Stomach (tissue), 9 donors: ENCODE results near the gene DLGAP1. TPM values are rescaled to one million over a fixed set of nuclear protein-coding genes. Genes with fewer than 3 reads are reported as not detected.

Source experiments
- DNase-seq, 2 donors: peaks; one replicate each; pipeline versions ENCODE4 v3.0.0 to v3.0.0-alpha.2; 2013 to 2019
- H3K27ac ChIP-seq, 5 donors: fragments of 200-600 bp in 4 of 5; sonication (generic) in 4 of 5; one replicate each; pipeline ENCODE4 v1.5.1; 2013 to 2019; ENCODE audit warnings: mild to moderate bottlenecking in 1 of 5, moderate library complexity in 1 of 5
- H3K27me3 ChIP-seq, 3 donors: fragments of 200-600 bp; sonication (generic); one replicate each; pipeline ENCODE4 v1.5.1; 2017 to 2019; ENCODE audit warnings: mixed run types in 1 of 3
- H3K36me3 ChIP-seq, 4 donors: fragments of 200-600 bp; sonication (generic); 1 replicate in 3 of 4; 2 replicates in 1 of 4; pipeline ENCODE4 v1.5.1; 2016 to 2019
- H3K4me1 ChIP-seq, 4 donors: fragments of 200-600 bp; sonication (generic); one replicate each; pipeline ENCODE4 v1.5.1; 2016 to 2019
- H3K4me3 ChIP-seq, 4 donors: fragments of 200-600 bp; sonication (generic) in 3 of 4; one replicate each; pipeline ENCODE4 v1.5.1; 2016 to 2019; ENCODE audit warnings: mild to moderate bottlenecking in 1 of 4
- H3K9me3 ChIP-seq, 4 donors: fragments of 200-600 bp; sonication (generic); one replicate each; pipeline ENCODE4 v1.5.1; 2016 to 2019
- EP300 ChIP-seq: sonication (generic); formaldehyde crosslinking; IDR thresholded peaks from one replicate; pipeline ENCODE4 v1.6.1; 2017; ENCODE audit warnings: antibody characterized with exemption
- POLR2A ChIP-seq, 4 donors: fragments of 450-650 bp; IDR thresholded peaks; one replicate each; pipeline ENCODE4 v1.6.1; 2016; ENCODE audit warnings: antibody characterized with exemption in 4 of 4, control low read depth in 2 of 4, mild to moderate bottlenecking in 1 of 4, moderate library complexity in 1 of 4
- POLR2AphosphoS5 ChIP-seq, 3 donors: sonication (generic); formaldehyde crosslinking; IDR thresholded peaks; one replicate each; pipeline ENCODE4 v1.6.1; 2016; ENCODE audit warnings: antibody characterized with exemption in 3 of 3
- WGBS, 5 donors: extraction: QIAGEN DNeasy Blood & Tissue Kit in 3 of 5; methylation state at CpG; one replicate each; pipeline versions ENCODE4 v1.1.5 to v1.1.7; 2013 to 2018; 5-methylcytosine and 5-hydroxymethylcytosine counted together
- intact Hi-C: fragments of 100-400 bp; cut with DNase I; formaldehyde crosslinking; loops from one replicate; pipeline ENCODE4 v1.15.1; 2023; ENCODE audit warnings: low total_unique reads
- polyA plus RNA-seq, 3 donors: library from polyadenylated mRNA; stranded (reverse); fragments of 200-250 nt; gene quantifications; one replicate each; pipeline ENCODE4 v1.2.3, GENCODE V29; 2013
- total RNA-seq, 5 donors: library from RNA; depleted of rRNA; stranded (reverse); fragments of >200 nt; gene quantifications; one replicate each; pipeline versions ENCODE4 v1.1.0 to v1.2.3, GENCODE V29; 2014 to 2016
- TF ChIP-seq, protein P1 (sequence below), 7 experiments: fragments of 450-650 bp in 4 of 7; fragments of 200-600 bp in 3 of 7; sonication (generic) in 3 of 7; IDR thresholded peaks; one replicate each; pipeline ENCODE4 v1.5.1; 2016 to 2019; ENCODE audit warnings: antibody characterized with exemption in 7 of 7, control low read depth in 2 of 7, mild to moderate bottlenecking in 1 of 7
- donor health status: healthy with polysubstance abuse.
- donor health status: Bipolar disorder and iron deficiency.
- donor health status: healthy.

DLGAP1 gene
- total and polyA plus RNA-seq, 8 donors = 0.06 to 7.0 (median 1.3) TPM; not detected in 1

GRCh38 chr18:3875961-3876360 lies 579.1 kb downstream of the DLGAP1 start:
- DNase-seq = no peak
- H3K27me3 ChIP-seq = peaks cover 0 to 12% (median 0%) of the 10 kb centered on the region in 3 donors
- no peak overlapping the region for H3K27ac ChIP-seq
- H3K4me3 ChIP-seq = no peak overlapping the region
- intact Hi-C loops = loop anchor here (10.0 kb wide), 2 partner anchors 119 to 181 kb away; no protein-coding TSS in a partner anchor
- TF ChIP-seq EP300 = no peak
- no peak for TF ChIP-seq POLR2AphosphoS5 (IDR thresholded peaks at IDR 0.05)
- no peak for TF ChIP-seq POLR2A (IDR thresholded peaks at IDR 0.05)
- TF ChIP-seq, protein P1, sequence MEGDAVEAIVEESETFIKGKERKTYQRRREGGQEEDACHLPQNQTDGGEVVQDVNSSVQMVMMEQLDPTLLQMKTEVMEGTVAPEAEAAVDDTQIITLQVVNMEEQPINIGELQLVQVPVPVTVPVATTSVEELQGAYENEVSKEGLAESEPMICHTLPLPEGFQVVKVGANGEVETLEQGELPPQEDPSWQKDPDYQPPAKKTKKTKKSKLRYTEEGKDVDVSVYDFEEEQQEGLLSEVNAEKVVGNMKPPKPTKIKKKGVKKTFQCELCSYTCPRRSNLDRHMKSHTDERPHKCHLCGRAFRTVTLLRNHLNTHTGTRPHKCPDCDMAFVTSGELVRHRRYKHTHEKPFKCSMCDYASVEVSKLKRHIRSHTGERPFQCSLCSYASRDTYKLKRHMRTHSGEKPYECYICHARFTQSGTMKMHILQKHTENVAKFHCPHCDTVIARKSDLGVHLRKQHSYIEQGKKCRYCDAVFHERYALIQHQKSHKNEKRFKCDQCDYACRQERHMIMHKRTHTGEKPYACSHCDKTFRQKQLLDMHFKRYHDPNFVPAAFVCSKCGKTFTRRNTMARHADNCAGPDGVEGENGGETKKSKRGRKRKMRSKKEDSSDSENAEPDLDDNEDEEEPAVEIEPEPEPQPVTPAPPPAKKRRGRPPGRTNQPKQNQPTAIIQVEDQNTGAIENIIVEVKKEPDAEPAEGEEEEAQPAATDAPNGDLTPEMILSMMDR (IDR thresholded peaks at IDR 0.05) = no peak
- H3K4me1 ChIP-seq = no peaks in the 10 kb centered on the region
- WGBS, 5 donors = 42 to 59% (median 50%) methylated on average over 2 of the region's 2 CpGs
- H3K9me3 ChIP-seq = no peaks in the 10 kb centered on the region
- H3K36me3 ChIP-seq = no peaks in the 10 kb centered on the region

- no peak overlapping the region for H3K27ac ChIP-seq
- no peaks in the 10 kb centered on the region for H3K4me1 ChIP-seq
- no peak for DNase-seq
- H3K36me3 ChIP-seq = no peaks in the 10 kb centered on the region
- WGBS, 5 donors = 48 to 70% (median 64%) methylated on average over 2 of the region's 2 CpGs
- H3K4me3 ChIP-seq = no peak overlapping the region
- TF ChIP-seq POLR2A (IDR thresholded peaks at IDR 0.05) (no peak), POLR2AphosphoS5 (IDR thresholded peaks at IDR 0.05) (no peak), EP300 (no peak)
- TF ChIP-seq, protein P1 (IDR thresholded peaks at IDR 0.05) = no peak
- H3K27me3 ChIP-seq = peaks cover 0 to 12% (median 0%) of the 10 kb centered on the region in 3 donors
- intact Hi-C loops = loop anchor here (10.0 kb wide), 2 partner anchors 119 to 181 kb away; no protein-coding TSS in a partner anchor
- no peaks in the 10 kb centered on the region for H3K9me3 ChIP-seq
Measured at GRCh38 chr18:3875376-3875775, 579.7 kb downstream of the DLGAP1 start.

DNA sequence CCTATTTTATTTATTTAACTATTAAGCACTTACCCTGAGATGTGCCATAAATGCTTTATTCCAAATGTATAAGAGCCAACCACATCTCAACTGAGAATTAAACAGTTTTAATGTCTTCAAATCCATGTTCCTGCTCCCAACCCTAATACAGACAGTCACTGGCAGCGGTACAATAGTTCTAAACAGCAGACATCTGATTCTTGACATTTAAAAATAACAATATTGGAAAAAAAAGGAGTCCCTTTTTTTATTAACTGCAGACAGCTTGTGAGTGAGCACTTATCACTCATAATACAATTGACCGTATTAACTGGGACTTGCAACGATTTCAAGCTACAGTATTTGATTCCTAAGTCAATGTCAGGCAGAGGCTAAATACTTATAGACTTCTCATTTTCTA lies 580.5 kb downstream of the DLGAP1 start:
- H3K36me3 ChIP-seq = no peaks in the 10 kb centered on the region
- DNase-seq = no peak
- H3K9me3 ChIP-seq = no peaks in the 10 kb centered on the region
- H3K4me1 ChIP-seq = no peaks in the 10 kb centered on the region
- H3K27ac ChIP-seq = no peak overlapping the region
- peaks cover 0 to 10% (median 0%) of the 10 kb centered on the region in 3 donors for H3K27me3 ChIP-seq
- WGBS, 5 donors = 66 to 74% (median 70%) methylated on average over 3 of the region's 3 CpGs
- TF ChIP-seq POLR2AphosphoS5 (IDR thresholded peaks at IDR 0.05) (no peak), POLR2A (IDR thresholded peaks at IDR 0.05) (no peak), EP300 (no peak)
- TF ChIP-seq, protein P1 (IDR thresholded peaks at IDR 0.05) = no peak
- intact Hi-C loops = loop anchor here (10.0 kb wide), 2 partner anchors 120 to 180 kb away; no protein-coding TSS in a partner anchor
- no peak overlapping the region for H3K4me3 ChIP-seq

DNA sequence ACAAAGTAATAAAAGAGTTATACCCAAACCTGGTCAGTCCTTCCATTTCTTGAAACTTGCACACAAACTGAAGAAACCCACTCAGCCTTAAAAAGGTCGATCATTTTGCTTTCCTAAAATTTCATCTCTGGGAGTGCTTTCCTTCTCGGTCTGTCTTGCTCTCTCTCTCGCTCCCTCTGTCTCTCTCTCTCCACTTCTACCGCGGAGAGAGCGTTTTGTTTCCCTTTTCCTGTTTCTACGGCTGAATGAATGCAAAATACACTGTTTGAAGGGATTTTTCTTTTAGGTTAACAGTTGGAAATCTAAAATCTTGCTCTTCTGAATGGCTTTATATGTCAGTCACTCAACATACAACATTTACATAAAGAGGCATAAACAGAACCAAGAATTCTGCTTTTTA lies 581.0 kb downstream of the DLGAP1 start:
- TF ChIP-seq POLR2A (IDR thresholded peaks at IDR 0.05) (no peak), POLR2AphosphoS5 (IDR thresholded peaks at IDR 0.05) (no peak), EP300 (no peak)
- TF ChIP-seq, protein P1 (IDR thresholded peaks at IDR 0.05) = no peak
- Histone ChIP-seq H3K27ac (no peak overlapping the region), H3K4me1 (no peaks in the 10 kb centered on the region), H3K9me3 (no peaks in the 10 kb centered on the region), H3K27me3 (peaks cover 0 to 6% (median 0%) of the 10 kb centered on the region in 3 donors), H3K4me3 (no peak overlapping the region), H3K36me3 (no peaks in the 10 kb centered on the region)
- no peak for DNase-seq
- intact Hi-C loops = loop anchor here (10.0 kb wide), 2 partner anchors 121 to 179 kb away; no protein-coding TSS in a partner anchor
- 30 to 64% (median 55%) methylated on average over 7 of the region's 7 CpGs for WGBS, 5 donors
